Activated CD4-positive, alpha-beta T cell treated with anti-CD3 and anti-CD28 coated beads, Interleukin-2, amount 50 U/mL, for 1 hour (primary cell): ENCODE results near the gene SUSD2.
A peak's percentile ranks its signal among the peaks of the same experiment; 100 is the strongest.
"Not testable (repeated sequence)": the region's sequence is repeated elsewhere in the genome, so short reads cannot be mapped to it uniquely, and the experiment has no call there.

ENCODE experiments used
- DNase-seq: peaks from one replicate; pipeline ENCODE4 v3.0.0-alpha.2; 2020

SUSD2 gene

DNA sequence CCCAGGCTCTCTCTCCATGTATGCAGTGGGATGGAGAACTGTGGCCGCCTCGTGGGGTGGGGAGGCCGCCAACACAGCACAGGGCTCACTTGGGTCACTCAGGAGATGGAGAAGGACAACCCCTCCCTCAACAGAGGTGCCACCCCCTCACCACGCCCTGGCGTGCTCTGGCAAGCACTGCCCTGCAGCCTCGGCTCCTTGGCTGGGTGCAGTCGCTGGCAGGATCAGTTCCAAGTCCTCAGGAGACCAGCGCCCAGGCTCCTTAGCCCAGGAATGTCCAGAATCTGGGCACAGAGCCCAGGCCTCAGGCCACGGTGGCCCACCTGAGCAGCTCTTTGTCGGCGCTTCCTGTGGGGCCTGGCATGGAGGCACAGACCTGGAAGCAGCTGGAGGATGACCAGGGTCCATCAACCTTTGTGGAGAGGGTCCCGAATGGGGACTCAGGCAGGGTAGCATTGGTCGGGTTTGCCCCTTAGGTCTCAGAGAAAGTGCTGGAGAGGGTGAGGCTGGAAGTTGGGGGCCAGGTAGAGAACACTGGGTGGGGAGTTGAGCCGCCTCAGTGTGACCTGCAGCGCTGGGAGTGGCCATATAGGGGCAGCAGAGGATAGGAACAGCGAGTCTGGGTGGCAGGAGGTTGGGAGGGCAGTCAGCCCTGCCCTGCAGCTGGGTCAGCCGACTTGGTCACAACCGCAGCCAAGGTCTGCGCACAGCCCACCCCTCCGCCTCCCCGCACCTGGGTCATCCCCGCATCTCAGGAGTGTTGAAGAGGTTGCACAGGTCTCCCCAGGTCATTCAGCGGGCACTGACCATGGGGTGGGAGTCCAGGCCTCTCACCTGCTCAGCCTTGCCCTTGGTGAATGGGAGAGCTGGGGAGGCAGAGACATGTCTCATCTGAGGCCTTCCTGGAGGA, 8.2 kb downstream of the SUSD2 start:
- DNase-seq: peak; percentile 28

- DNase-seq: no peak
Observed at GRCh38 chr22:24190159-24190540, 8.9 kb downstream of the SUSD2 start.

DNA sequence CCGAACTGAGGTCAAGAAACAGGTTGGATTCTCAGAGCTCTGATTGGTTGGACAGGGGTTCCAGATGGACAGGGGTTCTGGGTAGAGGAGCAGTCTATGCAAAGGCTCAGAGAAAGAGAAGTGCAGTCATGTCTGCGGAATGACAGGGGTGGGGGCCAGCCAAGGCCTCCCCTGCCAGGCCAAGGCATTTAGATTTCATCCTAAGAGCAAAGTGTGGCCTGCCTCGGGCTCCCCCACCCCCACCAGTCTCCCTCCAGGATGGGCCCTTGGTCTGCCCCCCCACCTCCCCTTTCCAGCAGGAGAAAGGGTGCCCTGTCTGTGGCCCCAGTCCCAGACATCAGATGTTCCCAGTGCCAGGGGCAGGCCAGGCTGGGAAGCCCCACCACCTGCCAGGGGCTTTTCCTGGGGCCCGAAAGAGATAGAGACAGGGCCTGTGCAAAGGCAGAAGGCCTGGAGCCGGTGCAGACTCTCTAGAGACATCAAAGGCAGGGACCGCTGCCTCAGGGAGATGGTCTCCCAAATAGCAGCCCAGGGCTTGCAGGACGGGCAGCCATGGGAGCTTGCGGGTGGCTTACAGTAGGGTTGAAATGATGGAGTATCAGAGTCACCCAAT, 9.4 kb downstream of the SUSD2 start:
- DNase-seq: no peak

DNA sequence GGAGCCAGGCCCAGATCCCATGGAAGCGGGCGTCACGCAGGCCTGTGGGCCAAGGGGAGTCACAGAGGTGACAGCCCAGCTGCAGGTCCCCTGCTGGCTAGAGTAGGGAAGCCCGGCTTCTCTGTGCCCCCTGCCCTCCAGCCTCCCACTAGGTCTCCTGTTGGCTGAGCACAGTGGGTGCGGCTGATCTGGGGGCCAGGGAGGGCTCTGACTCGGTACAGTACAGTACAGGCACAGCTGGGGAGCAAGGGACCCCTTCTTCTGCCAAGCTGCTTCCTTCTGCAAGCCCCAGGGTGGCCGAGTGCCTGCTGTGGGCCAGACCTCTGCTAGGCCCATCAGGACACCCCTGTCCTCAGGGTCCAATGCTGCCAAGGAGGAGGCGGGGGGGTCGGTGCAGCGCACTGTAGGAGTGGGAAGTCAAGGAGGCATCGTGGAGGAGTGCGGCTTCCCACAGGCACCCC, 10.1 kb downstream of the SUSD2 start:
- DNase-seq: no peak

- DNase-seq: no peak
Observed at GRCh38 chr22:24191893-24192292, 10.6 kb downstream of the SUSD2 start.

- no peak for DNase-seq
Observed at GRCh38 chr22:24198682-24199052, 17.4 kb downstream of the SUSD2 start.

GRCh38 chr22:24200619-24201212, 19.4 kb downstream of the SUSD2 start:
- DNase-seq: no peak

- DNase-seq: no peak
Observed at GRCh38 chr22:24201681-24202614, 20.7 kb downstream of the SUSD2 start.

DNA sequence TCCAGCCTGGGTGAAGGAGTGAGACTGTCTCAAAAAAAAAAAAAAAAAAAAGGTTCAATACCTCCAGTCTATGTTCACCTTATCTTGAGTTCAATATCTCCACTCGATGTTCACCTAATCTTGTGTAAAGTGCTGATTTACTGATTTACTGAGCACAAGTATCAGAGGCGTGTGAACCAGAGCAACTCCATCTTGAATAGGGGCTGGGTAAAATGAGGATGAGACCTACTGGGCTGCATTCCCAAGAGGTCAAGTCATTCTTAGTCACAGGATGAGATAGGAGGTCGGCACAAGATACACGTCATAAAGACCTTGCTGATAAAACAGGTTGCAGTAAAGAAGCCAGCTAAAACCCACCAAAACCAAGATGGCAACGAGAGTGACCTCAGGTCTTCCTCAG, 22.6 kb downstream of the SUSD2 start:
- not testable (repeated sequence) for DNase-seq

- no peak for DNase-seq
Observed at GRCh38 chr22:24205438-24206195, 24.3 kb downstream of the SUSD2 start.

DNA sequence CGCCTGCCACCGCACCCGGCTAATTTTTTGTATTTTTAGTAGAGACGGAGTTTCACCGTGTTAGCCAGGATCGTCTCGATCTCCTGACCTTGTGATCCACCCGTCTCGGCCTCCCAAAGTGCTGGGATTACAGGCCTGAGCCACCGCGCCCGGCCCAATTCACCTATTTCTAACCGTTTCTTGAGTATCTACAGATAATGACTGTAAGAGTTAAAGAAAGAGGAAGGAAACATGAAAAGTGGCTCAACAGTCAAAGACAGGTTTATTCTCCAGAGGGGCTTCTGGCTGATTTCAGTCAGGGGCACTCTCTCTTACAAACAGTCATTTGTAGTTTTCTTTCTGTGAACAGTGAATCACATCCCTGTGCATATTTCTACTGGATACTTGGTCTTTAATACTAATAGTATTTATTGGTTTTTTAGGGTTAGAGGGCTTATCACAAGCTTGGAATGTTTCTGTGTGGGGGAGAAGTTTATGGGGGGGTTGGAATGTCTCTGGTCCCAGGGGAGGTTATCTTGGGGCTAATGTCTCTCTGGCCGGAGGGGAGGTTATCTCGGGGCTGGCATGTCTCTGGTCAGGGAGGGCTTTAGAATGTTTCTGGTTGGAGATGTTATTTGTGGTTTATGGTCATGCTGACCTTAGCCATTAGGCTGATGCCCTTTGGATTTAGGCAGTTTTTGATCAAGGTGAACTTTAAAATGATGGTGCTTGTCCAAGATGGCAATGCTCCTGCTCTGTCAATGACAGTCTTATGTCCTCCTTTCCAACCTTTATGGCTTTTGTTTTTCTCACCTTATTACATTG, 25.4 kb downstream of the SUSD2 start:
- not testable (repeated sequence) for DNase-seq

DNA sequence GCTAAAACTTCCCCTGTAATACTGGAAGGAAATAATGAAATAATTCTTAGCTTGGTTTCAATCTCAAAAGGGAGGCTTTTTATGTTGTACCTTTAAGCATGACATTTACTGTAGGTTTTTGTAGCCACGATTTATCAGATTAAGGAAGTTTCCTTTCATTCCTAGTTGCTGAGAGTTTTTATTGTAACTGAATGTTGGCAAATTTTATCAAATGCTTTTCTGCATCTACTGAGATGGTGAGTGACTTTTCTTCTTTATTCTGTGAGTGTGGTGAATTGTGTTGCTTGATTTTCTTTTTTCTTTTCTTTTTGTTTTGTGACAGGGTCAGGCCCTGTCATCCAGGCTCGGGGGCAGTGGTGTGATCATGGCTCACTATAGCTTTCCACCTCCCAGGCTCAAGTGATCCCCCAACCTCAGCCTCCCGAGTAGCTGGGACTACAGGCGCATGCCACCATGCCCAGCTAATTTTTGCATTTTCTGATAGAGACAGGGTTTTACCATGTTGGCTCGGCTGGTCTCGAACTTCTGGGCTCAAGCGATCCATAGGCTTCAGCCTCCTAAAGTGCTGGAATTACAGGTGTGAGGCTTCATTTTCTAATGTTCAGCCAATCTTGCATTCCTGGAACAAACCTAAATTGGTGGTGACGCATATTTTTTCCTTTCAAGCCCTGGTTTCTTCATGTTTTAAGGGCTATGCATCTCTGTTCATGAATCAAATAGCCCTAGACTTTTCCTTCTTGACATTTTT, 26.2 kb downstream of the SUSD2 start:
- no peak for DNase-seq

DNA sequence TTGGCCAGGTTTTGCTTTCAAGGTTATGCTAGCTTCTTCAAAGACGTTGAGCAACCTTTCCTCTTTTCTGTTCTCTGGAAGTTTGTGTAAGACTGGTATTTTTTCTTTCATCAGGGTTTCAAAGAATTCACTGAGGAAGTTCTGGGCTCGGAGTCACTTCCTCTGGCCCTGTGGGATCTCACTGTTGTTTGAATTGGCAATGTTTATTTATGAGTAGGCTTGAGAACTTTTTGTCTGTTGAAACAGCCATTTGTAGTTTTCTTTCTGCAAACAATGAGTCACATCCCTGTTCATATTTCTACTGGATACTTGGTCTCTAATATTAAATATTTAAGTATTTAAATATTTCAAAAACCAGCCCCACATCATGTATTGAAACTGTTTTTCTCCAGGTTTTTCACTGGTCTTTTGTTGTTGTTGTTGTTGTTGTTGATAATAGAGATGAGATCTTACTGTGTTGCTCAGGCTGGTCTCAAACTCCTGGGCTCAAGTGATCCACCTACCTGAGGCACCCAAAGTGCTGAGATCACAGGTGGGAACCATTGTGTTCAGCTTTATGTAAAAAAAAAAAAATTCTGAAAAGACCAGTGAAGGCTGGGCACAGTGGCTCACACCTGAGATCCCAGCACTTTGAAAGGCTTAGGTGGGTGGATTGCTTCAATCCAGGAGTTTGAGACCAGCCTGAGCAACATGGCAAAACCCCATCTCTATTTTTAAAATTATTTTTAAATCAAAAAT, 26.9 kb downstream of the SUSD2 start:
- DNase-seq: no peak

DNA sequence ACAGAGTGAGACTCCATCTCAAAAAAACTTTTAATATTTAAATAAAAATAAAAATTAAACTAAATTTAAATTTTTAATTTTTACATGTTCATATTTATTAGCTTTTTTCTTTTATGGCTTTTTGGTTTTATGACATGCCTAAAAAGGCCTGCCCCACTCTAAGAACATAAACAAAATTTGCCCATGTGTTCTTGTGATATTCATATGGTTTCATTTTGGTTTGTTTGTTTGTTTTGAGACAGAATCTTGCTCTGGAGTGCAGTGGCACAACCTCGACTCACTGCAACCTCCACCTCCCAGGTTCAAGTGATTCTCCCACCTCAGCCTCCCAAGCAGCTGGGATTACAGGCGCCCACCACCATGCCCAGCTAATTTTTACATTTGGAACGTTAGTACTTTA, 27.7 kb downstream of the SUSD2 start:
- DNase-seq: no peak

DNA sequence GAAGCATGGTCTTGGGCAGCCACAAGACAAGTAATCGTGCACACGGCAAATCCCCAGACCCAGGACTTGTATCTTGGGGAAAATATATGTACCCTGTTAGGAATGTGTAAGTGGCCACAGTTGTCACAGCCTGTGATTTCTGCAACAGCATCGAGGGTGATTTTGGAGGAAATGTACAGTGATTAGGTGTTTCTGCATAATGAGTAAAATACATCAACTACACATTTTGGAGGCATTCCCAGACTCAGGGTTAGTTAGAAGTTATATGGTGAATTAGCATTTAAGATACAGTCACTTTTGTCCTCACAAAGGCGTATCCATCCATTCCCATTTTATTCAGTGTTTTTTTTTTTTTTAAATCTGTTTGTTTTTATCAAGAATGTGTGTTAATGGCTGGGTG, 28.4 kb downstream of the SUSD2 start:
- no peak for DNase-seq

DNA sequence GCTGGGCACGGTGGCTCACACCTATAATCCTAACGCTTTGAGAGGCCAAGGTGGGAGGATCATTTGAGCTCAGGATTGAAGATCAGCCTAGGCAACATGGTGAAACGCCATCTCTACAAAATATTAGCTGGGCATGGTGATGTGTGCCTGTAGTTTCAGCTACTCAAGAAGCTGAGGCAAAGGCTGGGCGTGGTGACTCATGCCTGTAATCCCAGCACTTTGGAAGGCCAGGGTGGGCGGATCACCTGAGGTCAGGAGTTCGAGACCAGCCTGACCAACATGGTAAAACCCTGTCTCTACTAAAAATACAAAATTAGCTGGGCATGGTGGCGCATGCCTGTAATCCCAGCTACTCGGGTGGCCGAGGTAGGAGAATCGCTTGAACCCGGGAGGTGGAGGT, 29.1 kb downstream of the SUSD2 start:
- DNase-seq: not testable (repeated sequence)

- DNase-seq: not testable (repeated sequence)
Observed at GRCh38 chr22:24211716-24212115, 30.4 kb downstream of the SUSD2 start.

GRCh38 chr22:24213111-24213510, 31.8 kb downstream of the SUSD2 start:
- not testable (repeated sequence) for DNase-seq

GRCh38 chr22:24214467-24215285, 33.4 kb downstream of the SUSD2 start:
- DNase-seq: no peak
